Measurements from ENCODE around the gene RBP3.

Gene RBP3

GRCh38 chr10:47360419-47361040 is 12.4 kb downstream of the RBP3 start:
- no peaks in the 10 kb centered on the region for H3K36me3 ChIP-seq (ENCODE audit: insufficient read depth, low read length)
- no peak for DNase-seq (ENCODE audit: low read depth, low spot score)
- H3K4me3 ChIP-seq, result no peak overlapping the region
- no peak overlapping the region for H3K9ac ChIP-seq (ENCODE audit: insufficient read length)
- H3K27ac ChIP-seq, result no peak overlapping the region
- H3K9me3 ChIP-seq (ENCODE audit: low read depth, low read length), result no peaks in the 10 kb centered on the region
- TF ChIP-seq FOXP2 (optimal IDR thresholded peaks at IDR 0.05; ENCODE audit: control extremely low read depth, extremely low read length, insufficient read depth), result no peak
- TF ChIP-seq POLR2AphosphoS5 (IDR thresholded peaks at IDR 0.05; ENCODE audit: borderline replicate concordance, low read depth, low read length), result no peak
- no peak for TF ChIP-seq EZH2 (IDR thresholded peaks at IDR 0.05)

GRCh38 chr10:47361293-47361692 is 13.1 kb downstream of the RBP3 start:
- TF ChIP-seq POLR2AphosphoS5 (IDR thresholded peaks at IDR 0.05; ENCODE audit: borderline replicate concordance, low read depth, low read length) (no peak), FOXP2 (optimal IDR thresholded peaks at IDR 0.05; ENCODE audit: control extremely low read depth, extremely low read length, insufficient read depth) (no peak), EZH2 (IDR thresholded peaks at IDR 0.05) (no peak)
- Histone ChIP-seq H3K36me3 (ENCODE audit: insufficient read depth, low read length) (no peaks in the 10 kb centered on the region), H3K27ac (no peak overlapping the region), H3K9me3 (ENCODE audit: low read depth, low read length) (no peaks in the 10 kb centered on the region), H3K9ac (ENCODE audit: insufficient read length) (no peak overlapping the region), H3K4me3 (no peak overlapping the region)
- no peak for DNase-seq (ENCODE audit: low read depth, low spot score)

GRCh38 chr10:47362199-47362598 is 14.0 kb downstream of the RBP3 start:
- Histone ChIP-seq H3K4me3 (no peak overlapping the region), H3K9ac (ENCODE audit: insufficient read length) (no peak overlapping the region), H3K27ac (no peak overlapping the region), H3K36me3 (ENCODE audit: insufficient read depth, low read length) (no peaks in the 10 kb centered on the region), H3K9me3 (ENCODE audit: low read depth, low read length) (no peaks in the 10 kb centered on the region)
- no peak for DNase-seq (ENCODE audit: low read depth, low spot score)
- no peak for TF ChIP-seq FOXP2 (optimal IDR thresholded peaks at IDR 0.05; ENCODE audit: control extremely low read depth, extremely low read length, insufficient read depth)
- TF ChIP-seq EZH2 (IDR thresholded peaks at IDR 0.05), result no peak
- TF ChIP-seq POLR2AphosphoS5 (IDR thresholded peaks at IDR 0.05; ENCODE audit: borderline replicate concordance, low read depth, low read length), result no peak

- H3K36me3 ChIP-seq (ENCODE audit: insufficient read depth, low read length), result no peaks in the 10 kb centered on the region
- no peak overlapping the region for H3K9ac ChIP-seq (ENCODE audit: insufficient read length)
- DNase-seq (ENCODE audit: low read depth, low spot score), result no peak
- TF ChIP-seq EZH2 (IDR thresholded peaks at IDR 0.05), result no peak
- no peak for TF ChIP-seq FOXP2 (optimal IDR thresholded peaks at IDR 0.05; ENCODE audit: control extremely low read depth, extremely low read length, insufficient read depth)
- no peak for TF ChIP-seq POLR2AphosphoS5 (IDR thresholded peaks at IDR 0.05; ENCODE audit: borderline replicate concordance, low read depth, low read length)
- H3K27ac ChIP-seq, result no peak overlapping the region
- no peaks in the 10 kb centered on the region for H3K9me3 ChIP-seq (ENCODE audit: low read depth, low read length)
- H3K4me3 ChIP-seq, result no peak overlapping the region
Measured at GRCh38 chr10:47363781-47364180, 15.6 kb downstream of the RBP3 start.

GRCh38 chr10:47364366-47364765 is 16.2 kb downstream of the RBP3 start:
- Histone ChIP-seq H3K36me3 (ENCODE audit: insufficient read depth, low read length) (no peaks in the 10 kb centered on the region), H3K9ac (ENCODE audit: insufficient read length) (no peak overlapping the region), H3K9me3 (ENCODE audit: low read depth, low read length) (no peaks in the 10 kb centered on the region), H3K27ac (no peak overlapping the region), H3K4me3 (no peak overlapping the region)
- TF ChIP-seq POLR2AphosphoS5 (IDR thresholded peaks at IDR 0.05; ENCODE audit: borderline replicate concordance, low read depth, low read length), result no peak
- TF ChIP-seq EZH2 (IDR thresholded peaks at IDR 0.05), result no peak
- TF ChIP-seq FOXP2 (optimal IDR thresholded peaks at IDR 0.05; ENCODE audit: control extremely low read depth, extremely low read length, insufficient read depth), result no peak
- DNase-seq (ENCODE audit: low read depth, low spot score), result no peak

- TF ChIP-seq EZH2 (IDR thresholded peaks at IDR 0.05), result no peak
- no peak for TF ChIP-seq FOXP2 (optimal IDR thresholded peaks at IDR 0.05; ENCODE audit: control extremely low read depth, extremely low read length, insufficient read depth)
- TF ChIP-seq POLR2AphosphoS5 (IDR thresholded peaks at IDR 0.05; ENCODE audit: borderline replicate concordance, low read depth, low read length), result no peak
- Histone ChIP-seq H3K27ac (no peak overlapping the region), H3K4me3 (no peak overlapping the region), H3K9ac (ENCODE audit: insufficient read length) (no peak overlapping the region), H3K36me3 (ENCODE audit: insufficient read depth, low read length) (no peaks in the 10 kb centered on the region), H3K9me3 (ENCODE audit: low read depth, low read length) (no peaks in the 10 kb centered on the region)
- no peak for DNase-seq (ENCODE audit: low read depth, low spot score)
Measured at GRCh38 chr10:47364911-47365310, 16.7 kb downstream of the RBP3 start.

- no peak for TF ChIP-seq POLR2AphosphoS5 (IDR thresholded peaks at IDR 0.05; ENCODE audit: borderline replicate concordance, low read depth, low read length)
- no peak for TF ChIP-seq EZH2 (IDR thresholded peaks at IDR 0.05)
- no peak for TF ChIP-seq FOXP2 (optimal IDR thresholded peaks at IDR 0.05; ENCODE audit: control extremely low read depth, extremely low read length, insufficient read depth)
Measured at GRCh38 chr10:47365431-47366180, 17.4 kb downstream of the RBP3 start.

GRCh38 chr10:47366181-47366631 is 18.0 kb downstream of the RBP3 start:
- no peak for DNase-seq (ENCODE audit: low read depth, low spot score)
- Histone ChIP-seq H3K9me3 (ENCODE audit: low read depth, low read length) (no peaks in the 10 kb centered on the region), H3K27ac (no peak overlapping the region), H3K4me3 (no peak overlapping the region), H3K36me3 (ENCODE audit: insufficient read depth, low read length) (no peaks in the 10 kb centered on the region), H3K9ac (ENCODE audit: insufficient read length) (no peak overlapping the region)
- no peak for TF ChIP-seq EZH2 (IDR thresholded peaks at IDR 0.05)
- no peak for TF ChIP-seq POLR2AphosphoS5 (IDR thresholded peaks at IDR 0.05; ENCODE audit: borderline replicate concordance, low read depth, low read length)
- TF ChIP-seq FOXP2 (optimal IDR thresholded peaks at IDR 0.05; ENCODE audit: control extremely low read depth, extremely low read length, insufficient read depth), result no peak

More at GRCh38 chr10:47365431-47366180, 17.4 kb downstream of the RBP3 start:
- Histone ChIP-seq H3K36me3 (ENCODE audit: insufficient read depth, low read length) (no peaks in the 10 kb centered on the region), H3K4me3 (no peak overlapping the region), H3K9ac (ENCODE audit: insufficient read length) (no peak overlapping the region), H3K27ac (no peak overlapping the region), H3K9me3 (ENCODE audit: low read depth, low read length) (no peaks in the 10 kb centered on the region)
- no peak for DNase-seq (ENCODE audit: low read depth, low spot score)

Measured in SK-N-MC (cell line).